GM18867 (cell line): Measurements from ENCODE around the gene CCDC39.
A peak's percentile ranks its signal among the peaks of the same experiment; 100 is the strongest.
"Not testable (repeated sequence)": the region's sequence is repeated elsewhere in the genome, so short reads cannot be mapped to it uniquely, and the experiment has no call there.

Experiments used
- ATAC-seq: cut with Tn5 transposase; IDR thresholded peaks from one replicate; pipeline ENCODE4 v1.9.1; 2021; ENCODE audit warnings: mild to moderate bottlenecking, moderate library complexity; ENCODE audit not compliant: unreplicated experiment

Gene CCDC39

DNA sequence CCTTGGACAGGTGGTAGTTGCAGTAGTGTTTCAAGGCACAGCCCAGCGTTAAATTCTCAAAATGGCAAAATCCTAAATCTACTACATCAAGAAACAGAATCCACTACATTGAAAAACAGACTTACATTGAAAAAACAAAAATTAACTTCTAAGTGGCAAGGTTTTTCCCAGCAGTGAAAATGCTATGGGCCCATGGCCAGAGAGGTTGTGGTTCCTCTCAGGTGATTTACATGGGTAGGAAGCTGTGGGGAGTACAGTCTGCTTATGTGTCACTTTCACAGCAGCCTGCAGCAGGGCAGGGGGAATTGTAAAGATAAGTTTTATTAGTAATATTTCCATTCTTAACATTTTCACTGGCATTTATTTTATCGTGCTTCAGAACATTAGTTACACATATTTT, 52.4 kb downstream of the CCDC39 start:
- ATAC-seq: peak; percentile 98

DNA sequence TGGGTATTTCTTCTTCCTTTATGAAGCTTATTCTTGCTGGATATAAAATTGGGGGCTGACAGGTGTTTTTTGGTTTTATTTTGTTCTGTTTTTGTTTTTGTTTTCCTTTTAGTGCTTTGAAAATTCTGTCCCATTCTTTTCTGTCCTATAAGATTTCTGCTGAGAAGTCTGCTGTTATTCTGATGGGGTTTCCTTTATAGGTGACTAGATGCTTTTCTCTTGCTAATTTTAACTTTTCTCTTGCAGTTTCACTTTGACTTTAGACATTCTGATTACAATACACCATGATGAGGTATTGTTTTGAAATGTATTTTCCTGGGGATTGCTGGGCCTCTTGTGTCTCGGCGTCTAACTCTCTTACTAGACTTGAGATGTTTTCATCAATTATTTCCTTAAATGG, 54.6 kb downstream of the CCDC39 start:
- ATAC-seq: peak; percentile 41

DNA sequence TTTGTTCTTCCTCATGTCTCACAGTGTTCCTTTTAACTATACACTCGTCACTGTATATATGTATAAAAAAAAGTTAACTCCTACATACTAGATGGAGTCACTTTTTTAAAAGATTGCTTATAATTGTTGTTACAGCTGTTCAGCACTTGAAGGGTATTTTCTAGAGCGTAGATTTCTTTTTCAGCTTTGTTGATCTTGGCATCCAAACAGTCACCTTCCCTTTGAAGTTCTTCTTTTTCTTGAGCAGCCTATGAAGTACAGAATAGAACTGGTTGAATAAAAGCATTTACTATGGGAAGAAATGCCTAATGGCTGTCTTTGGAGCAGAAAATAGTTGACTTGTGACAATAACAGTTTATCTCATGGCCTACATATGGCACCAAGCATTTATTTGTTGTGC, 59.6 kb downstream of the CCDC39 start:
- ATAC-seq: no peak

DNA sequence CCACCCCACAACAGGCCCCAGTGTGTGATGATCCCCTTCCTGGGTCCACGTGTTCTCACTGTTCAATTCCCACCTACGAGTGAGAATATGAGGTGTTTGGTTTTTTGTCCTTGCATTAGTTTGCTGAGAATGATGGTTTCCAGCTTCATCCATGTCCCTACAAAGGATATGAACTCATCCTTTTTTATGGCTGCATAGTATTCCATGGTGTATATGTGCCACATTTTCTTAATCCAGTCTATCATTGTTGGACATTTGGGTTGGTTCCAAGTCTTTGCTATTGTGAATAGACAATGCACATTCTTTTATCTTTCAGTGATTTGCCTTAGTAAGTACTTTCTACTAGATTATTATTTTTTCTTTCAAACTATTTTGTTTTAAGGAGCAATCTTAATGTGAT, 60.7 kb downstream of the CCDC39 start:
- not testable (repeated sequence) for ATAC-seq

DNA sequence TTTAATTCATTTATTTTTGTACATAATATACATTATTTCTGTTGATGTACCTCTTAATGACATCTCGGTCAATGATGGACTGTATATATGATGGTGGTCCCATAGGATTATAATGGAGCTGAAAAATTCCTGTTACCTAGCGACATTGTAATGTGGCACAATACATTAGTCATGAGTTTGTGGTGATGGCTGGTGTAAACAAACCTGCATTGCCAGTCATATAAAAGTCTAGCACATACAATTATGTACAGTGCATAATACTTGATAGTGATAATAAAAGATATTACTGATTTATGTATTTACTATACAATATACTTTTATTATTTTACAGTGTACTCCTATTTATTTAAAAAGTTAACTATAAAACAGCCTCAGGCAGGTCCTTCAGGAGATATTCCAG, 62.2 kb downstream of the CCDC39 start:
- no peak for ATAC-seq

DNA sequence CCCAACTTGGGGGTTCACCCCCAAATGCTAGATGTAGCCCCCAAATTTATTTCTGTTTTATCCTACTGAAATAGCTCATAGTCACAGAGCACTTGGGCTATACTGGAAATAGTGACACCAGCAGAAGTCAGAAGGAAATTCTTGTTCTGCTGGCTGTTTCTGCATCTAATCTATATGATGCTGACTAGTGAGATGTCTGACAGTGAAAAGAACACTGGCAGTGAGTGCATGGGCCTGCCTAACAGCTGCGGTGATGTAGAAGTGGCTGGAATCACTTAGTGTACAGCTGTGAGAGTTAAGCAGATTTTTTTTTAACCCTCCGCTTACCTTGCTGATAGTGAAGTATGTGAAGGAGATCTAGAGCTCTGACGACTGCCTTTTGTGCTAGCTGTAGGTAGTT, 63.3 kb downstream of the CCDC39 start:
- ATAC-seq: no peak

DNA sequence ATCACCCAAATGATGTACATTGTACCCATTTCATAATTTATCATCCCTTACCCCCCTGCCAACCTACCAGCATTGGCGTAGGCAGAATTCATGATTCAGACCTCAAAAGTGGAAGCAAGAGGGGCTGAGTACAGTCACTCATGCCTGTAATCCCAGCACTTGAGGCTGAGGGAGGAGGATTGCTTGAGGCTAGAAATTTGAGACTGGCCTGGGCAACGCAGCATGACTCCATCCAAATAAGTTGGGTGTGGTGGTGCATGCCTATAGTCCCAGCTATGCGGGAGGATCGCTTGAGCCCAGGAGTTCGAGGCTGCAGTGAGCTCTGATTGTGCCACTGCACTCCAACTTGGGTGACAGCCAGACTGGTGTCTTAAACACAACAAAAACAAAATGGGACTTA, 66.9 kb downstream of the CCDC39 start:
- ATAC-seq: no peak

DNA sequence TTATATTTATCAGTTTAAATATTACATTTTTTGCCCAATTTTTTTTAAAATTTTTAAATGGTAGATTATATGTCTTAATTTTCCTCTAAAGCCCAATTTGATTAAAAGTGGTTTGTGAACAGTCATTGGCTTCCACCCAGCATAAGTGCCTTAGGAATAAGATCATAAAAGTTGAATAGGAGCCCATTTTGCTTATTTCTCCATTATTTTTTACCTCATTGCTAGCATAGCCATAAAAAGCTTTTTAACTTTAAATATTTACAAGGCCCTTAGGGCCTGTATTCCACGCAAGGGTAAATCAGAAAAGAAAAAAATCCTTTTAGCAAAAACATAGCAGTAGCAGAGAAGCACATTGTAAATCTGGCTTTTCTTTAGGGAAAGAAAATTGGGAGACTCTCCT, 68.3 kb downstream of the CCDC39 start:
- ATAC-seq: no peak

DNA sequence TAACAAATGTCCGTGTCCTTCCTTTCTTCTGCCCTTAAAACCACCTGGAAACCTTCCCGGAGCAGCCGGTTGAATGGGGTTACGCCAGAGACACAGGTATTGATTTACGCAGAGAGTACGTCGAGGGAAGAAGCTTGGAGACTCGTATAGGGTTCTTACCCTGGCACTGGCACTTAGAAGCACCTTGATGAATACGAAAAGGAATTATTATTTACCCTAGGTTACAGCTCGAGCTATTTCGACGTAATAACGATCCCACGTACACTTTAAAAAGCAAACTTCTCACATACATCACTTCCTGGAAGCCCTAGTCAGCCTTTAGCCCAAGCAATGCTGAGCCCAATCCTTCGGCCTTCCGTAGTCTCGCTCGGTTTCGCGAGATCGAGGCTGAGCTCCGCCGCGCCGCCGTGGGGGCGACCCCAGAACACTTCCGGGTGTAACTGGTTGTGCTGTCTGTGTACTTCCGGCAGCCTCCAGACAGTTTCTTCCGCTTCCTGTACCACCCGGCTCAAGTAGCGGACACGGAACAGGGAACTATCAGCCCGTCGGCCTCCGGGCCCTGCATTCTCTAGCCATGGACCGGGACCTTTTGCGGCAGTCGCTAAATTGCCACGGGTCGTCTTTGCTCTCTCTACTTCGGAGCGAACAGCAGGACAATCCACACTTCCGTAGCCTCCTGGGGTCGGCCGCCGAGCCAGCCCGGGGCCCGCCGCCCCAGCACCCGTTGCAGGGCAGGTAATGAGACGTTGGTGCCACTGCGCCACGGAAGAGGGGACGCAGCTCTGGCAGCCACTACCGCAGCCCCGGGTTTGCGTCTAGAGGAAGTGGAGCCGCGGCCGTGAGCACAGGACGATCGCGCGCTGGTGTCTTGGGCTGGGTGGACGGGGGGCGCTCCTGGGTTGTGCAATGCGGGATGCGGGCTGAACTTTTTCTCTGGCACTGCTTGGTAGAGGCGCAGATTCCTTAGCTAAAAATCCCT, 77.3 kb downstream of the CCDC39 start, which contains the start of gene TTC14:
TSS of gene TTC14 (plus strand) at position 476 of the 979 bp plus-strand sequence. CDS start at position 575, 99 bp downstream.
- ATAC-seq: peak; percentile 97

- no peak for ATAC-seq
Observed at GRCh38 chr3:180600473-180600872, 78.8 kb downstream of the CCDC39 start.

GRCh38 chr3:180595559-180595935, 83.7 kb downstream of the CCDC39 start:
- ATAC-seq: no peak

GRCh38 chr3:180594631-180595558, 84.4 kb downstream of the CCDC39 start:
- peak; percentile 77 for ATAC-seq

DNA sequence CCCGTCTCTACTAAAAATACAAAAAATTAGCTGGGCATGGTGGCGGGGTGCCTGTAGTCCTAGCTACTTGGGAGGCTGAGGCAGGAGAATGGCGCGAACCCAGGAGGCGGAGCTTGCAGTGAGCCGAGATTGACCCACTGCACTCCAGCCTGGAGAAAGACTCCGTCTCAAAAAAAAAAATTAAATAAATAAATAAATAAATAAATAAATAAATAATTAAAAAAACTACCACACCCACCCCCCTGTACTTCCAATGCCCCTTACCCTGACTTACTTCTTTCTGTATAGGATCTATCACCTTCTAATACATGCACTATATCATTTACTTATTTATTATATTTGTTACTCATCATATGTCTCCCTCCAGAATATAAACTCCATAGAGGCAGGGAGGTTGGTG, 85.7 kb downstream of the CCDC39 start:
- ATAC-seq: not testable (repeated sequence)

GRCh38 chr3:180590396-180590795, 88.9 kb downstream of the CCDC39 start:
- no peak for ATAC-seq

GRCh38 chr3:180580934-180581333, 98.4 kb downstream of the CCDC39 start:
- no peak for ATAC-seq

GRCh38 chr3:180575571-180575970, 103.7 kb downstream of the CCDC39 start:
- no peak for ATAC-seq

DNA sequence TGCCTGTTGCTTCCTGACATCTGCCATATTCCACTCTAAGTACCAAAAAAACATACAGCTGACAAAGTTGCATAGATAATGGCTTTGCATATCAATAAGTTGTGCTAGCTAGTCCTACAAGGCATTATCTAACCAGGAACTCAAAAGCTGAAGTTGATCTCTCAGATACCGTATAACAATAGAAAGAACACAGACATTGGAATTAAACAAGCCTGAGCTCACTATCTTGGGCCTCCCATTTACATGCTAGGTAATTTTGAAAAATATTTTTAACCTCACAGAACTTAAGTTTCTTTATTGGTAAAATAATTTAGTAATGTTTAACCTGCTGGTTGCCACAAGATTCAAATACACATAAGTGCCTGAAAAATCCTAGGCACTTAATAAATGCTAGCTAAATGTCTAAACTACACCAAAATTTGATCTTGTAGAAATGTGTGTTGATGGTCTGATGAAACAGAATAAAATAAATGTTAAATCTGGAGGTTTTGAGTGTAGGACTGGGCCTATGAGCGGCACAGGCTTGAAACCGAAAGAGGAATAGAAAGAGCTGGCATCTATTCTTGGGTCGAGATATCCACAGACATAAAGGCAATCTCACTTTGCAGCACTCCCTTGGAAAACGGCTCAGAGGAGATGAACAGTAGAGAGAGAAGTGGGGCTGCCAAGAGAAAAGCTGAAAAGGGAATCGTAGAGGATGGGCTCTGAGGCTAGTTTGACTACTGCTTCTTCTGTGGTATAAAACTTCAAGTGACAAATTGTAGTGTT, 107.3 kb downstream of the CCDC39 start:
- ATAC-seq: peak; percentile 81

GRCh38 chr3:180570238-180570637, 109.1 kb downstream of the CCDC39 start:
- no peak for ATAC-seq

DNA sequence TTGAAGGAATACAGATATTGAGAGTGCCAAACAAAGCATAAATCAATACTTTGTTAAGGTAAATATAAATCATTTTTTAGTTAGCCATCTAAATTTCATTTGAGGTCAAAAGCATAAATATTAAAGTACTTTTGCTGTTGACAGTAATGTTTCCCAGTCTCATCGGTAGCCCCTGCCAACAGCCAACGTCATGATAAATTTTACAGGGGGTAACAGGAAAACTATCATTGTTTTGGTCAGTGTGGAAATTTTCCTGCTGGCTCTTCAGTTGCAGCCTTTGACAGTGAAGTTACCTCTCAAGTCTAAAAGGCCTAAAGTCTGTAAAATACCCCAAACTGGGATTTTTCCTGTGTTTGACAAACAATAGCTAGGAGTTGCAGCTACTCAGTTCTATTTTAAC, 114.6 kb downstream of the CCDC39 start:
- no peak for ATAC-seq
